ENCODE results near the gene CFAP210. TPM values are rescaled to one million over a fixed set of nuclear protein-coding genes. Genes with fewer than 3 reads are reported as not detected.
A peak's percentile ranks its signal among the peaks of the same experiment; 100 is the strongest.

CFAP210 gene
- total and polyA plus RNA-seq, 2 experiments from 2014 or later: 0.30 TPM; not detected in 1

GRCh38 chr2:169644173-169644572 is 50.0 kb downstream of the CFAP210 start:
- DNase-seq (ENCODE audit: low spot score): no peak
- Histone ChIP-seq H3K9me3 (ENCODE audit: low read depth) (no peaks in the 10 kb centered on the region), H2AFZ (no peak overlapping the region), H3K4me1 (ENCODE audit: insufficient read depth) (peaks cover 15% of the 10 kb centered on the region), H3K4me3 (no peak overlapping the region), H3K4me2 (no peak overlapping the region), H3K36me3 (replicated peaks; ENCODE audit: insufficient read depth, low read depth) (no peaks in the 10 kb centered on the region), H3K9me2 (replicated peaks; ENCODE audit: insufficient read depth) (no peaks in the 10 kb centered on the region), H3K79me2 (no peaks in the 10 kb centered on the region), H3K27me3 (no peaks in the 10 kb centered on the region), H4K20me1 (ENCODE audit: insufficient read depth, poor library complexity, severe bottlenecking) (peaks cover 3% of the 10 kb centered on the region), H3K27ac (no peak overlapping the region)
- WGBS (ENCODE audit: low lambda C conversion rate, missing lambda C conversion rate): 74% methylated on average over 3 of the region's 3 CpGs
- no peak for TF ChIP-seq CTCF (IDR thresholded peaks at IDR 0.05; ENCODE audit: poor library complexity)
- no peak for TF ChIP-seq EZH2 (IDR thresholded peaks at IDR 0.05; ENCODE audit: borderline replicate concordance)
- TF ChIP-seq EZH2phosphoT487 (IDR thresholded peaks at IDR 0.05; ENCODE audit: low read depth, severe bottlenecking, unreplicated experiment): no peak

GRCh38 chr2:169641464-169641863 is 52.7 kb downstream of the CFAP210 start:
- no peak for DNase-seq (ENCODE audit: low spot score)
- Histone ChIP-seq H3K27me3 (no peaks in the 10 kb centered on the region), H3K9me3 (ENCODE audit: low read depth) (no peaks in the 10 kb centered on the region), H3K4me3 (no peak overlapping the region), H2AFZ (no peak overlapping the region), H4K20me1 (ENCODE audit: insufficient read depth, poor library complexity, severe bottlenecking) (peaks cover 3% of the 10 kb centered on the region), H3K79me2 (no peaks in the 10 kb centered on the region), H3K4me2 (peak overlapping the region; percentile 44), H3K4me1 (ENCODE audit: insufficient read depth) (peaks cover 15% of the 10 kb centered on the region), H3K9me2 (replicated peaks; ENCODE audit: insufficient read depth) (no peaks in the 10 kb centered on the region), H3K27ac (peak overlapping the region; percentile 8), H3K36me3 (replicated peaks; ENCODE audit: insufficient read depth, low read depth) (peaks cover 4% of the 10 kb centered on the region)
- 61% methylated on average over 2 of the region's 2 CpGs for WGBS (ENCODE audit: low lambda C conversion rate, missing lambda C conversion rate)
- no peak for TF ChIP-seq EZH2phosphoT487 (IDR thresholded peaks at IDR 0.05; ENCODE audit: low read depth, severe bottlenecking, unreplicated experiment)
- no peak for TF ChIP-seq CTCF (IDR thresholded peaks at IDR 0.05; ENCODE audit: poor library complexity)
- TF ChIP-seq EZH2 (IDR thresholded peaks at IDR 0.05; ENCODE audit: borderline replicate concordance): no peak

GRCh38 chr2:169640104-169640503 is 54.1 kb downstream of the CFAP210 start:
- Histone ChIP-seq H3K9me2 (replicated peaks; ENCODE audit: insufficient read depth) (no peaks in the 10 kb centered on the region), H3K4me3 (no peak overlapping the region), H3K27me3 (no peaks in the 10 kb centered on the region), H3K36me3 (replicated peaks; ENCODE audit: insufficient read depth, low read depth) (peaks cover 4% of the 10 kb centered on the region), H3K4me2 (no peak overlapping the region), H3K4me1 (ENCODE audit: insufficient read depth) (peaks cover 15% of the 10 kb centered on the region), H2AFZ (no peak overlapping the region), H4K20me1 (ENCODE audit: insufficient read depth, poor library complexity, severe bottlenecking) (peaks cover 3% of the 10 kb centered on the region), H3K27ac (no peak overlapping the region), H3K79me2 (no peaks in the 10 kb centered on the region), H3K9me3 (ENCODE audit: low read depth) (no peaks in the 10 kb centered on the region)
- TF ChIP-seq EZH2 (IDR thresholded peaks at IDR 0.05; ENCODE audit: borderline replicate concordance) (no peak), EZH2phosphoT487 (IDR thresholded peaks at IDR 0.05; ENCODE audit: low read depth, severe bottlenecking, unreplicated experiment) (no peak), CTCF (IDR thresholded peaks at IDR 0.05; ENCODE audit: poor library complexity) (no peak)
- no peak for DNase-seq (ENCODE audit: low spot score)
- WGBS (ENCODE audit: low lambda C conversion rate, missing lambda C conversion rate): 86% methylated on average over 2 of the region's 2 CpGs

- no peaks in the 10 kb centered on the region for H3K9me3 ChIP-seq (ENCODE audit: low read depth)
- no peaks in the 10 kb centered on the region for H3K27me3 ChIP-seq
- H3K4me3 ChIP-seq: no peak overlapping the region
- no peaks in the 10 kb centered on the region for H3K79me2 ChIP-seq
- no peaks in the 10 kb centered on the region for H3K9me2 ChIP-seq (replicated peaks; ENCODE audit: insufficient read depth)
- peaks cover 15% of the 10 kb centered on the region for H3K4me1 ChIP-seq (ENCODE audit: insufficient read depth)
- no peak for DNase-seq (ENCODE audit: low spot score)
- H3K36me3 ChIP-seq (replicated peaks; ENCODE audit: insufficient read depth, low read depth): peaks cover 4% of the 10 kb centered on the region
- H2AFZ ChIP-seq: no peak overlapping the region
- 95% methylated on average over 3 of the region's 3 CpGs for WGBS (ENCODE audit: low lambda C conversion rate, missing lambda C conversion rate)
- TF ChIP-seq EZH2phosphoT487 (IDR thresholded peaks at IDR 0.05; ENCODE audit: low read depth, severe bottlenecking, unreplicated experiment): no peak
- TF ChIP-seq CTCF (IDR thresholded peaks at IDR 0.05; ENCODE audit: poor library complexity): no peak
- no peak for TF ChIP-seq EZH2 (IDR thresholded peaks at IDR 0.05; ENCODE audit: borderline replicate concordance)
- H3K4me2 ChIP-seq: no peak overlapping the region
- H3K27ac ChIP-seq: no peak overlapping the region
- peaks cover 3% of the 10 kb centered on the region for H4K20me1 ChIP-seq (ENCODE audit: insufficient read depth, poor library complexity, severe bottlenecking)
Measured at GRCh38 chr2:169637620-169638019, 56.6 kb downstream of the CFAP210 start.
